ENCODE results near the gene TPD52L1.

The TPD52L1 gene

GRCh38 chr6:125302840-125303511, 149.4 kb downstream of the TPD52L1 start:
- no peak for DNase-seq (ENCODE audit: low read depth in 1 of 2, low spot score in 1 of 2)

DNA sequence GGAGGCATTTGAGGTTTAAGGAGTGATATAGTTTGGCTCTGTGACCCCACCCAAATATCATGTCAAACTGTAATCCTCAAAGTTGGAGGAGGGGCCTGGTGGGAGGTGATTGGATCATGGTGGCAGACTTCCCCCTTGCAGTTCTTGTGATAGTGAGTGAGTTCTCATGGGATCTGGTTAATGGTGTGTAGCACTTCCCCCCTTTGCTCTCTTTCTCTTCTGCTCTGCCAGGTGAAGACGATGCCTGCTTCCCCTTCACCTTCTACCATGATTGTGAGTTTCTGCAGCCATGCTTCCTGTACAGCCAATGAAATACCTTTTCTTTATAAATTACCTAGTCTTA, 149.9 kb downstream of the TPD52L1 start:
- DNase-seq (ENCODE audit: low read depth in 1 of 2, low spot score in 1 of 2) = no peak

DNA sequence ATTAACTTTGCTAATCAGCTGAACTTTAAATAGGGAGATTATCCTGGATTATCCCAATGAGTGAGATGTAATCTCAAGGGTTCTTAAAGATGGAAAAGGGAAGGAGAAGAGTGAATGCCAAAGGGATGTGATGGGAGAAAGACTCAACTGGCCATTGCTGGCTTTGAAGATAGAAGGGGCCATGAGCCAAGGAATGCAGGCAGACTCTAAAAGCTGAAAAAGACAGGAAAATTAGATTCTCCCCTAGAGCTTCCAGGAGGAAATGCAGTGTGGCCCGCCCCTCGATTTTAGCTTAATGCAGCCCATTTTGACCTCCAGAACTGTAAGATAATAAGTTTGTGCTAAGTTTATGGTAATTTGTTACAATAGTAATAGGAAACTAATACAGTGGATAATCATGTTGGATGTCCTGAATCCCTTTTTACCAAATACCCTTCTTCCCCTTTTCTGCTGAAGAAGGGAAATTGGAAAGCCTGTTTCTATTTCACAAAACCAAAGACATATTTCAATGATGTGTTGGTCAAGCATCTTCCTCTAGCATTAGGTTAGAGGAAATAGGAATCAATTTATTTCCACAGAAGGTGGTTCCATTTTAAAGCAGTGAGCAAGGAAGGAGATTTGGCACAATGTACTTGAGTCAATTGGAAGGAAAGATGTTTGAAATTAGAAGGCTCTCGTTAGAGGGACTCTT, 151.5 kb downstream of the TPD52L1 start:
- no peak for DNase-seq (ENCODE audit: low read depth in 1 of 2, low spot score in 1 of 2)

DNA sequence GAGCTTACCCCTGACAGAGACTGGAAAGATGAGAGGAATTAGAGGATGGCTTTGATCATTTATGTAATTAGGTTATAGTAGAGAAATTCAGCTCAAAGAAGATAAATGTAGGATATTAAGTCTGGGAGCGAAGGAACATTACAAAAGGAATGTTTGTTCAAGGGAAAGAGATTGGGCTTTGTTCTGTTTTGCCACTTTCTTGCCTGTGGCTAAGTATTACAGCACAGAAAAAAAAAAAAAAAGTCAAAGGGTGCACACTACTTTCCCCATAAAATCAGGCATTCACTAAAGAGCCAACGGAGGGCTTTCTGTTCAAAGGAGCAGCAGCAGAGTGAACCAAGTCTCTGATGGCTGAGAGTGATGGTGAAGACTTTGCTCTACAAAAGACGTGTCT, 153.2 kb downstream of the TPD52L1 start:
- DNase-seq (ENCODE audit: low read depth in 1 of 2, low spot score in 1 of 2) = no peak

DNA sequence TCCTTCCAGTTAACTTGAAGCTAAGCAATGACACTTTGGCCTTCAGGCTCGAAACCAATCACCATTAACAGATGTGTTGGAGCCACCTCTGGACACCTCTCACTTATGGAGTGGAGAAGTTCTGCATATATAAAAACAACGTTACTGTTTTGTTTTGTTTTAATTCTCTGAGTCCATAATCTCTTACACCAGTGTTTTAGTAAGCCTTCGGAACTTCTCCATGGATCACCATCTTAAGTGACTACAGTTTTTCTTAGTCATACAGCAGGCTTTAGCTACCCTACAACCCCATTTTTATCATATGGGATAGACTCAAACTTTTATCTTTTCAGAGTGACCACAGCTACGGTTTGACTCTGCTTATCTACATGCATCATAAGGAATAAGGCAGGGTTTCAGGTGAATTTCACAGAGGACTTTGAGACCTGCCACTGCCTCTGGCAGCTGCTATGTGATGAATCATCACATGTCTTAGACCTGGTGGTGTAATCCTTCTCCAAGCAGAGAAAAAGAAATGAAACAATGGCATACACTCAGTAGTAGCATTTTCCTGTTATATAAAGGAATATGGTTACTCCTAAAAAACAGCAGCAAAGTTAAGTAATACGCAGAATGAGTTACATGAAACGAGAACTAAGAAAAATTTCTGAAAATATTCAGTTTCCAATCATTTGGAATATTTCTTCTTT, 153.7 kb downstream of the TPD52L1 start:
- no peak for DNase-seq (ENCODE audit: low read depth in 1 of 2, low spot score in 1 of 2)

DNA sequence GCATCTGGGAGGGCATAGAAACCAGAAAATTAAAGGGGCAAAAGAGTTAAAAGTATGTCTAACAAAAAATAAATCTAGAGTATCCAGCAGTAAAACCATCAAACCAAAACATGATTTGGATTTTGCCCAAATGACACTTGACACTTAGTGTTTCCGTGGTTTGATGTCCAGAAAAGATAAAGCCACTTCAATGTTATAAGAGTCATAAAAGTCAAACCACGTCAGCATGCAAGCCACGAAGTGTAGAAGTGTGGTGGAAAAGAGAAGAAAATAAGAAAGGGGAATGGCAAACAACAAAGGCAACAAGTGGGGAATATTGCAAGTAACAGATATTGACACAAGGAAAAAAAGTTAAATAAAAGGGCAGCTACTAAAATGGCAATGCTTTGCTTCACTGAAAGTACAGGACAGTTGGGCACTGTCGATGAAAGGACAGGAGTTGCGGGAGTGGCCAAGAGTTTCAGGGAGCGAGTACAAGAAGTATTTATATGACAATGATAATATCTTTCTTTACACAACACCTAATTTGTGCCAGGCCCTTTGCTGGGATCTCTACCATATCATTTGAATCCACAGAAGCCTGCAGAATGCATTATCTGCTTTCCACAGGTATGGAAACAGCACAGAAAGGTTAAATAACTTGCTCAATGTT, 154.5 kb downstream of the TPD52L1 start:
- DNase-seq (ENCODE audit: low read depth in 1 of 2, low spot score in 1 of 2) = no peak

GRCh38 chr6:125310994-125311649, 157.5 kb downstream of the TPD52L1 start:
- DNase-seq (ENCODE audit: low read depth in 1 of 2, low spot score in 1 of 2) = no peak

DNA sequence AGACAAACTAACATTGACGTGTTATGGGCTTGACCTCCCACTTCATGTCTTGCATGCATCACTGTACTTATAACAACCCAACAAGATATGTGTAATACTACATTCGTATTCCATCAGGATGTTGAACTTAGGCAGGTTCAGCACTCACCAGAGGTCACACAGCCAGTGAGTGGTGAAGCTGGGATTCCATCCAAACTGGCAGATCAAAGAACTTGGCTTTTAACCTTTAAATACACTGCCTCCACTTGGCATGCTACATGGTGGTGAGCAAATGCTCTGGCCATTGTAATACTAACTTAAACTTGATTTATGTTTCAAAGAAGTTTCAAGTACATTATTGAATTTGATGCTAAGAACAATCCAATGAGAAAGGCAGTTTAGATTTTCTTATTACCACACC, 158.9 kb downstream of the TPD52L1 start:
- no peak for DNase-seq (ENCODE audit: low read depth in 1 of 2, low spot score in 1 of 2)

- DNase-seq (ENCODE audit: low read depth in 1 of 2, low spot score in 1 of 2) = no peak
Observed at GRCh38 chr6:125312950-125313349, 159.4 kb downstream of the TPD52L1 start.

Measured in stimulated activated CD4-positive, alpha-beta T cell treated with anti-CD3 and anti-CD28 coated beads, Interleukin-15, amount 100 ng/mL, for 1 hour (primary cell).